Measurements from ENCODE around the gene TOB1. TPM values are rescaled to one million over a fixed set of nuclear protein-coding genes. Genes with fewer than 3 reads are reported as not detected.

The TOB1 gene
- total and polyA plus RNA-seq, 9 of the 15 experiments (the other 6 are each of a cell fraction or from before 2014, with no cell fraction given): 4.8 to 63.7 (median 13.2) TPM

DNA sequence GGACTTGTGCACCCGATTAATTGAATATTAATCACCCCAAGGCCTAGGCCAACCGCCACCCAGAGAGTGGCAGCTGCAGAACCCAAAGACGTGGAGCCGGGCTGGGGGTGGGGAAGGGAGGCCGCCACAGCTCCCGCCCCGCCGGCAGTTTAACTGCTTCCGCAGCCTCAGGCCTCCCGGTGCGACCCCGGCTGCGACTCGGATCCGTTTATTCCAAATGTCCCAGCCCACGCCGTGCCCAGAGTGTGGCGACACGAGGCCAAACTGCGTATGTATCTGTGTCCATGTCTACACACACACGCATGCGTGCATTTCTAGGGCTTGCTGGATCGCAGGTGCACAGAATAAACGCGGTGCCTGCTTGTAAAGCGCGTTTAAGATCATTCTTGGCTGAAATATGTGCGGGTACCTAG, 802 bp upstream of the TOB1 start (continued):
- TF ChIP-seq, protein P1, sequence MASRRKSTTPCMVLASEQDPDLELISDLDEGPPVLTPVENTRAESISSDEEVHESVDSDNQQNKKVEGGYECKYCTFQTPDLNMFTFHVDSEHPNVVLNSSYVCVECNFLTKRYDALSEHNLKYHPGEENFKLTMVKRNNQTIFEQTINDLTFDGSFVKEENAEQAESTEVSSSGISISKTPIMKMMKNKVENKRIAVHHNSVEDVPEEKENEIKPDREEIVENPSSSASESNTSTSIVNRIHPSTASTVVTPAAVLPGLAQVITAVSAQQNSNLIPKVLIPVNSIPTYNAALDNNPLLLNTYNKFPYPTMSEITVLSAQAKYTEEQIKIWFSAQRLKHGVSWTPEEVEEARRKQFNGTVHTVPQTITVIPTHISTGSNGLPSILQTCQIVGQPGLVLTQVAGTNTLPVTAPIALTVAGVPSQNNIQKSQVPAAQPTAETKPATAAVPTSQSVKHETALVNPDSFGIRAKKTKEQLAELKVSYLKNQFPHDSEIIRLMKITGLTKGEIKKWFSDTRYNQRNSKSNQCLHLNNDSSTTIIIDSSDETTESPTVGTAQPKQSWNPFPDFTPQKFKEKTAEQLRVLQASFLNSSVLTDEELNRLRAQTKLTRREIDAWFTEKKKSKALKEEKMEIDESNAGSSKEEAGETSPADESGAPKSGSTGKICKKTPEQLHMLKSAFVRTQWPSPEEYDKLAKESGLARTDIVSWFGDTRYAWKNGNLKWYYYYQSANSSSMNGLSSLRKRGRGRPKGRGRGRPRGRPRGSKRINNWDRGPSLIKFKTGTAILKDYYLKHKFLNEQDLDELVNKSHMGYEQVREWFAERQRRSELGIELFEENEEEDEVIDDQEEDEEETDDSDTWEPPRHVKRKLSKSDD (conservative IDR thresholded peaks at IDR 0.05; ENCODE audit: low read length): no peak
- TF ChIP-seq BRD9 (IDR thresholded peaks at IDR 0.05; ENCODE audit: low read depth, partially characterized antibody) (peak; percentile 55), PRPF4 (IDR thresholded peaks at IDR 0.05; ENCODE audit: insufficient read depth, low read depth, low read length, poor library complexity, severe bottlenecking) (no peak), GTF2F1 (IDR thresholded peaks at IDR 0.05; ENCODE audit: low read depth, low read length) (no peak), PHF20 (IDR thresholded peaks at IDR 0.05; ENCODE audit: partially characterized antibody) (no peak), ZNF165 (CRISPR knock-in tag; IDR thresholded peaks at IDR 0.05; ENCODE audit: borderline replicate concordance) (no peak), SRSF1 (IDR thresholded peaks at IDR 0.05; ENCODE audit: low read depth, low read length) (no peak), GABPB1 (CRISPR knock-in tag; IDR thresholded peaks at IDR 0.05) (peak; percentile 46; the same call in 1 of the 2 replicates), MCM3 (IDR thresholded peaks at IDR 0.05) (no peak), FOSL1 (tag; conservative IDR thresholded peaks at IDR 0.05) (no peak), ZC3H4 (CRISPR knock-in tag; IDR thresholded peaks at IDR 0.05; ENCODE audit: borderline replicate concordance) (peak; percentile 98), TEAD1 (CRISPR knock-in tag; IDR thresholded peaks at IDR 0.05) (0 out of 4 replicates have a peak, but pooled peaks of 1 of the 2 experiments have one; percentile 58), FOXA1 (IDR thresholded peaks at IDR 0.05; ENCODE audit: borderline replicate concordance) (no peak)
- TF ChIP-seq, protein P2, sequence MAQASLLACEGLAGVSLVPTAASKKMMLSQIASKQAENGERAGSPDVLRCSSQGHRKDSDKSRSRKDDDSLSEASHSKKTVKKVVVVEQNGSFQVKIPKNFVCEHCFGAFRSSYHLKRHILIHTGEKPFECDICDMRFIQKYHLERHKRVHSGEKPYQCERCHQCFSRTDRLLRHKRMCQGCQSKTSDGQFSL (CRISPR knock-in tag; IDR thresholded peaks at IDR 0.05): peak; percentile 4; the same call in 1 of the 2 replicates
- TF ChIP-seq, protein P2 (tag; IDR thresholded peaks at IDR 0.05): no peak
- TF ChIP-seq, protein P3, sequence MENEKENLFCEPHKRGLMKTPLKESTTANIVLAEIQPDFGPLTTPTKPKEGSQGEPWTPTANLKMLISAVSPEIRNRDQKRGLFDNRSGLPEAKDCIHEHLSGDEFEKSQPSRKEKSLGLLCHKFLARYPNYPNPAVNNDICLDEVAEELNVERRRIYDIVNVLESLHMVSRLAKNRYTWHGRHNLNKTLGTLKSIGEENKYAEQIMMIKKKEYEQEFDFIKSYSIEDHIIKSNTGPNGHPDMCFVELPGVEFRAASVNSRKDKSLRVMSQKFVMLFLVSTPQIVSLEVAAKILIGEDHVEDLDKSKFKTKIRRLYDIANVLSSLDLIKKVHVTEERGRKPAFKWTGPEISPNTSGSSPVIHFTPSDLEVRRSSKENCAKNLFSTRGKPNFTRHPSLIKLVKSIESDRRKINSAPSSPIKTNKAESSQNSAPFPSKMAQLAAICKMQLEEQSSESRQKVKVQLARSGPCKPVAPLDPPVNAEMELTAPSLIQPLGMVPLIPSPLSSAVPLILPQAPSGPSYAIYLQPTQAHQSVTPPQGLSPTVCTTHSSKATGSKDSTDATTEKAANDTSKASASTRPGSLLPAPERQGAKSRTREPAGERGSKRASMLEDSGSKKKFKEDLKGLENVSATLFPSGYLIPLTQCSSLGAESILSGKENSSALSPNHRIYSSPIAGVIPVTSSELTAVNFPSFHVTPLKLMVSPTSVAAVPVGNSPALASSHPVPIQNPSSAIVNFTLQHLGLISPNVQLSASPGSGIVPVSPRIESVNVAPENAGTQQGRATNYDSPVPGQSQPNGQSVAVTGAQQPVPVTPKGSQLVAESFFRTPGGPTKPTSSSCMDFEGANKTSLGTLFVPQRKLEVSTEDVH (IDR thresholded peaks at IDR 0.05; ENCODE audit: low read depth, partially characterized antibody): no peak
- TF ChIP-seq, protein P4, sequence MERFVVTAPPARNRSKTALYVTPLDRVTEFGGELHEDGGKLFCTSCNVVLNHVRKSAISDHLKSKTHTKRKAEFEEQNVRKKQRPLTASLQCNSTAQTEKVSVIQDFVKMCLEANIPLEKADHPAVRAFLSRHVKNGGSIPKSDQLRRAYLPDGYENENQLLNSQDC (CRISPR knock-in tag; IDR thresholded peaks at IDR 0.05): no peak
- TF ChIP-seq, protein P5, sequence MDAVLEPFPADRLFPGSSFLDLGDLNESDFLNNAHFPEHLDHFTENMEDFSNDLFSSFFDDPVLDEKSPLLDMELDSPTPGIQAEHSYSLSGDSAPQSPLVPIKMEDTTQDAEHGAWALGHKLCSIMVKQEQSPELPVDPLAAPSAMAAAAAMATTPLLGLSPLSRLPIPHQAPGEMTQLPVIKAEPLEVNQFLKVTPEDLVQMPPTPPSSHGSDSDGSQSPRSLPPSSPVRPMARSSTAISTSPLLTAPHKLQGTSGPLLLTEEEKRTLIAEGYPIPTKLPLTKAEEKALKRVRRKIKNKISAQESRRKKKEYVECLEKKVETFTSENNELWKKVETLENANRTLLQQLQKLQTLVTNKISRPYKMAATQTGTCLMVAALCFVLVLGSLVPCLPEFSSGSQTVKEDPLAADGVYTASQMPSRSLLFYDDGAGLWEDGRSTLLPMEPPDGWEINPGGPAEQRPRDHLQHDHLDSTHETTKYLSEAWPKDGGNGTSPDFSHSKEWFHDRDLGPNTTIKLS (IDR thresholded peaks at IDR 0.05; ENCODE audit: borderline replicate concordance, low read depth): peak; percentile 41; the same call in 1 of the 2 replicates
- TF ChIP-seq, protein P6, sequence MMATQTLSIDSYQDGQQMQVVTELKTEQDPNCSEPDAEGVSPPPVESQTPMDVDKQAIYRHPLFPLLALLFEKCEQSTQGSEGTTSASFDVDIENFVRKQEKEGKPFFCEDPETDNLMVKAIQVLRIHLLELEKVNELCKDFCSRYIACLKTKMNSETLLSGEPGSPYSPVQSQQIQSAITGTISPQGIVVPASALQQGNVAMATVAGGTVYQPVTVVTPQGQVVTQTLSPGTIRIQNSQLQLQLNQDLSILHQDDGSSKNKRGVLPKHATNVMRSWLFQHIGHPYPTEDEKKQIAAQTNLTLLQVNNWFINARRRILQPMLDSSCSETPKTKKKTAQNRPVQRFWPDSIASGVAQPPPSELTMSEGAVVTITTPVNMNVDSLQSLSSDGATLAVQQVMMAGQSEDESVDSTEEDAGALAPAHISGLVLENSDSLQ (IDR thresholded peaks at IDR 0.05): peak; percentile 66; the same call in 1 of the 2 replicates

Data from K562 (cell line).